GM19397 (cell line): Measurements from ENCODE around the gene SPATA12.

Source experiments
- ATAC-seq: cut with Tn5 transposase; IDR thresholded peaks from one replicate; pipeline ENCODE4 v1.9.1; 2021; ENCODE audit warnings: mild to moderate bottlenecking, moderate library complexity; ENCODE audit not compliant: unreplicated experiment

Gene SPATA12

DNA sequence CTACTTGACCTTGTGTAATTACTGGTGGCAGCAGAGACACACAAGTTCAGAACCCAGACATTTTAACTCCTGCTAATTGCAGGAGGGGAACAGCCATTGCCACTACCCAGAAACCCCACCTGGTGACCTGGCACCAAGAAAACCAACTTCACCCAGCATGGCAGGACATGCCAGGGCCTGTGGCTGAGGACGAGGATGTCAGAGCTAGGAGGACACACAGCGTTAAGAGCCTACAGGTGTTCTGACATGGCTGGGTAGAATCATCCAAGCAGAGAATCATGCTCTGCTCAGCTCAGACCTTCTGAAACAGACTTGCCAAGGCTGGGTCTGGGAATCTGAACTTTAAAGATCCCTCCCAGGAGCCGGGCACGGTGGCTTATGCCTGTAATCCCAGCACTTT is 11.7 kb upstream of the SPATA12 start:
- no peak for ATAC-seq

DNA sequence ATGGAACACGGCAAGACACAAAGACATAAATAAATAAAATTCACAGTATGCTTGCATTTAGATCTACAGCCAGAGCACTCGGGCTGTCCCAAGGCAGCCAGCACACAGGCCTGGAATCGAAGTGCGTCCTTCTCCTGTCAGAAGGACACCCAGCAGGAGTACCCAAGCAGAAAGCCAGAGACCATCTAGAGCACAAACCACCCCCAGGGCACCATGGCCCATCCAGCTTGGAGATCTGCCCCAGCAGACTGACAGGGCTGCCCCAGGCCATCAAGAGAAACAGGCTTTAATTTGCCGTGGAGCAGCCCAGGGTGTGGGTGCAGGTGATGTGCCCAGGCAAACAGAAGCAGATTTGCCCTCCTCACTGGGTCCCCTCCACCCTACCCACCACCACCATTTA is 7.8 kb upstream of the SPATA12 start:
- ATAC-seq = no peak

DNA sequence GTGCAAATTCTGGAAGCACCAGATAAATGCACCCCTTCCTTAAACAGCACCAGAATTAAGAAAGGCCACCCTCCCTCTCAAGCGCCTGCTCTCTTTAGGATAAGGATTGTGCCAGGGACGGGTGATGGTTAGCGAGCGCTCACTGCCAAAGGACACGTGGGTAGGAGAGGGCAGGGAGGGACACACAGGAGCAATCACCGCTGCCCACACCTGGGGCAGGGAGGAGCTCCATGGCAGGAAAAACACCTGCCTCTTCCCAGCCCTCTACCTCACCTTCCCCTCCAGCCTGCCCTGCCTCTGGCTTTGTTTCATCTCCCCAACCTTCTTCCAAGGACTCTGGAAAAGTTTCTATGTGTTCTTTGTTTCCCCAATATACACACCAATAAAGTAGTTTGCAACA is 7.3 kb upstream of the SPATA12 start:
- no peak for ATAC-seq

DNA sequence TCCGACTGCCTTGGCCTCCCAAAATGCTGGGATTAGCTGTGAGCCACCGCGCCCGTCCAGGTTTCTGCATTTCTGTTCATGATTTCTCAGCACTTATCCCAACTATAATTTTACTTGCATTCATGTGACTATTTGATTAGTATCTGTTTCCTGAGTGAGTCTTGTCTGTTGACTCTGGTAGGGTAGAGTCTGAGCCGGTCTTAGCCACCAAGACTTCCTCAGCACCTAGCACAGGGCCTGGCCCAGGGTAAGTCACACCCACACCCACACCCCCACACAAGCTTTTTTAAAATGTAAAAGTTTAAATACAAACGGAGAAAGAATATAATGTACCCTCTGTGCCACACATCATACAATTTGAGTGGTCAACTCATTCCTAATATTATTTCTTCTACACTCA is 3.1 kb upstream of the SPATA12 start:
- ATAC-seq = no peak

GRCh38 chr3:57059411-57059810 is 1.1 kb upstream of the SPATA12 start:
- no peak for ATAC-seq

DNA sequence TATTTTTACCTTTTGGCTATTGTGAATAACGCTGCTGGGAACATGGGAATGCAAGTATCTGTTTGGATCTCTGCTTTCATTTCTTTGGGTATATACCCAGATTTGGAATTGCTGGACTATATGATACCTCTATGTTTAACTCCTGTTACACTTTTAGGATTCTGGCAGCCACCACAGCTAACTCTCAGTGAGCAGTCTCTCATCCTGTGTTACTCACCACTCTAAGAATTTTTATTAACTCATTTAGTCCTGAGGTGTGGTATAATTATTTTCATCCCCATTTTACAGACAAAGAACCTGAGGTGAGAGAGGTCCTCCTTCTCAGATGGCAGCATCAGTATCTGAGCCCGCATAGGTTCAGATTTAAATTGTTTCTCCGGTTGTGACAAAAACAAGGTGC is 1.1 kb downstream of the SPATA12 start:
- ATAC-seq = no peak

DNA sequence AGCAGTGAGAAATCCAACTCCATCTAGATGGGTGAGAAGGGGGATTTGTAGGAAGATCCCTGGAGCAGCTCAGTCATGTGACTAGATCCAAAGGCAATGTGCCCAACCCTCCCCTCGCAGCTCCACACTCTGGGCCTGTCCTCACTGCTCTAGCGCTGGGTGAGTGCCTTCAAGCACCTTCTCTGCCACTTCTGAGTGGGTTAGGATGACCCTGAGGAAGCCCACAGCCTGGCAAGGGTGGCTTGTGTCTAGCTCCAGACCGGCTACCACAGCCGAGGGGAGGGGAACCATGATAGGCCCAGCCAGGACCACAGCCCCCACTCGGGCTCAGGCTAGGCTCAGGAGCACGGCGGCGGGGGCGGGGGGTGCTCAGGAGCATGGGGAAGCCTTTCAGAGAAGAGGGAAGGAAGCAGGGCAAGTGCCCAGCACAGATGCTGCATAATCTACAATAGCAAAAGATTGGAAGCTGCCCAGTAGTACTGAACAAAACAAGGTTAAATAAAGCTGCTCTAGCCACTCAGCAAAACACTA is 1.7 kb downstream of the SPATA12 start:
- ATAC-seq = no peak

DNA sequence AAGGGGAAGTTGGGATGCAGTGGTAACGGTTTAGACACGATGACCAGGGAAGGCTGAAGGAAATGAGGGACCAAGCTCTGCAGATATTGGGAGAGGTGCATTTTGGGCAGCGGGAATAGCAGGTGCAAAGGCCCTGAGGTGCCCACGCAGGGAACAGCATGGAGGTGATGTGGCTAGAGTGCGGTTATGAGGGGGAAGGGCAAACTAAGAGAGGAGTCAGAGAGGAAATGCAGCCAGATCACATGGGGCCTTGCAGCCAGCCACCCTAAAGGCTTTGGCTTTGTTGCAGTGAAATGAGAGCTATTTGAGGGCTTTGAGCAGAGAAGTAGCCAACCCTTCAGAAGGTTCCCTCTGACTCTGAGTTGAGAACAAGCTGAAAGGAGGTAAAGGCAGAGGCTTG is 2.6 kb downstream of the SPATA12 start:
- ATAC-seq = no peak

DNA sequence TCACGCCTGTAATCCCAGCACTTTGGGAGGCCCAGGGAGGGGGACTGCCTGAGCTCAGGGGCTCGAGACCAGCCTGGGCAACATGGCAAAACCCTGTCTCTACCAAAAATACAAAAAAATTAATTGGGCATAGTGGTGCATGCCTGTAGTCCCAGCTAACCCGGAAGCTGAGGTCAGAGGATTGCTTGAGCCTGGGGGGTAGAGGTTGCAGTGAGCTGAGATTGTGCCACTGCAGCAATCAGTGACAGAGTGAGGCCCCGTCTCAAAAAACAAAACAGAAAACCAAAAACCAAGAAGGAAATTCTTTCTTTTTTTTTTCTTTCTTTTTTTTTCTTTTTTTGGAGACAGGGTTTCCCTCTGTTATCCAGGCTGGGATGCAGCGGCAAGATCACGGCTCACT is 3.5 kb downstream of the SPATA12 start:
- ATAC-seq = no peak

DNA sequence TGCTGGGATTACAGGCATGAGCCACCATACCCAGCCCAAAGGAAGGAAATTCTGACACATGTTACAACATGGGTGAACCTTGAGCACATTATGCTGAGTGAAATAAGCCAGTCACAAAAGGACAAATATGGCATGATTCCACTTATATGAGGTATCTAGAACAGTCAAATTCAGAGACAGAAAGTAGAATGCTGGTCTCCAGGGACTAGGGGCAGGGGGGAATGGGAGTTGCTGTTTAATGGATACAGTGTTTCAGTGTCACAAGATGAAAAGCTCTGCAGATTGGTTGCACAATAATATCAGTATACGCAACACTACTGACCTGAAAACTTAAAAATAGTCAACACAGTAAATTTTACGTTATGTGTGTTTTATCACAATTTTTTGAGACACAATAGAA is 4.1 kb downstream of the SPATA12 start:
- ATAC-seq = no peak

GRCh38 chr3:57065588-57065987 is 5.1 kb downstream of the SPATA12 start:
- no peak for ATAC-seq

DNA sequence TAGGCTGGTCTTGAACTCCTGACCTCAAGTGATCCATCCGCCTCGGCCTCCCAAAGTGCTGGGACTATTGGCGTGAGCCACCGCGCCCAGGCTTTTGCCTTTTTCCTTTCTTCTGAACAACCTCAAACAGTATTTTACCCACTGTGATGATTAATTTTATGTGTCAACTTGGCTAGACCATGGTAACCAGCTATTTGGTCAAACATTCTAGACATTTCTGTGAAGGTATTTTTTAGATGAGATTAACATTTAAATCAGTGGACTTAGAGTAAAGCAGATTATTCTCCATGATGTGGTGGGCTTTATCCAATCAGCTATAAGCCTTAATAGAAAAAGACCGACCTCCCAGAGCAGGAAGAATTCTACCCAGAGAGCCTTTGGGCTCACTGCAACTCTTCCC is 6.0 kb downstream of the SPATA12 start:
- ATAC-seq = no peak

GRCh38 chr3:57068437-57069089 is 8.1 kb downstream of the SPATA12 start:
- ATAC-seq = peak; percentile 98

DNA sequence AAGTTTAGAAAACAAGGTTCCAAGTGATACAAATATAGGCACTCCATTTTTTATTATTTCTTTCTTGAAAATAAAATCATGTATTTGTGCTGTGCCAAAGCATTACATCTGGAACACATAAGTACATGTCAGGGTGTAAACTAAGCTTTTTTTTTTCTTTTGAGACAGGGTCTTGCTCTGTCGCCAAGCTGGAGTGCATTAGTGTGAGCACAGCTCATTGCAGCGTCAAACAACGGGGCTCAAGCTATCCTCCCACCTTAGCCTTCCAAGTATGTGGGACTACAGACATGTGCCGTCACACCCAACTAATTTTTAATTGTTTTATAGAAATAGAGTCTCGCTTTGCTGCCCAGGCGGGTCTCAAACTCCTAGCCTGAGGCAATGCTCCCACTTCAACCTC is 9.0 kb downstream of the SPATA12 start:
- ATAC-seq = no peak

DNA sequence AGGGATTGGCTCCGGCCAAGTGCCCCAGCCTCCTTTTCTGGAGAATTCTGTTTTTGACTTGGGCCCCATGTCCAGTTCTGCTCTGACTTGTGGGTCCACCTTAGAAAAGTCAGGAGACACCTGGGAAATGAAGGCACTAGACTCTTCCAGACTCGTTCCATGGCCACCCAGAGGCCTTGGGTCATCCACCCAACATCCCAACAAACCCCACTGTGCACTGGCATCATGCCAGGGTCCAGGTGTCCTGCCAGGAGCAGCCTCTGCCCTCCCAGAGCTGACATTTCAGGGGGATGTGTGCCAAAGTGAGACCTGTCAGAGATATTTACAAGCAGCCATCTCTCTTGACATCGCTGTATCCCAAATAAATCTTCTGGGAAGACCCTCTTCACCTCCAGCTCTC is 13.2 kb downstream of the SPATA12 start:
- no peak for ATAC-seq

DNA sequence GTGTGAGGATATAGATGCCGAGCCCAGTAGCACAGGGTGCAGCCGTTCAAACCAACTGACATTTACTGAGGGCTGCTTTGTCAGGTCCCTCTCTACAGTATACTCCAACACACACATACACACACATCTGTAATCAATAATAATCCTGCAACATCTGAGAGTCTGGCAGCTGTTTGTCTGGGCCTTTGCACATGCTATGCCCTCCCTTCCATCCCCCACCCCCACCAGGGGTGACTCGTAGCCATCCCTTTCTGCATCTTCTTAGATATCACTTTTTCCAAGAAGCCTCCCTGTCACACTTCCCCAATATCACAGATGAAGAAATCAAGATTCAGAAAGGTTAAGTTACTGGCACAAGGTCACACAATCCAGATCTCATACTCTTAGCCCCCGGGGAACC is 13.7 kb downstream of the SPATA12 start:
- no peak for ATAC-seq

DNA sequence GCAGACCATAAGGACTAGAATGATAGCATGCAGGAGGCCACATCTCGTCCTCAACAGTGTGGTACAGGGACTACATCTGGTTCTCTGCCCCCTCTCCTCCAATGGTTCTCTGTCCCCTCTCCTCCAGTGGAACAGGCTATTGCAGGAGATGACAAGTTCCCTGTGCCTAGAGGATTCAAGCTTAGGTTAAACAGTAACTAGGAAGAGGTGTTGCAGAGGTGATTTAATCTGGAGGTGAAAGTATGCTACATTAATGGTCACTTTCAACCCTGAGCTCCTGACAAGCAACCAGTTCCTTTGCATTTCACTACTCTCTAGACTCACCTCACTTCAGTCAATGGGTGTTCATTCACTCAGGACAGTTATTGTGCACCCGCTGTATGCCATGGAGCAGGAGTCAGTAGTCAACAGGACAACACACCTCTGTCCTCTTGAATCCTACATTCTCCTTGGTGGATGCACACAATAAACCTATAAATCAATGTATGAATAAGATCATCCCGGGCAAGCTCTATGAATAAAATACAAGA is 16.0 kb downstream of the SPATA12 start:
- ATAC-seq = no peak

DNA sequence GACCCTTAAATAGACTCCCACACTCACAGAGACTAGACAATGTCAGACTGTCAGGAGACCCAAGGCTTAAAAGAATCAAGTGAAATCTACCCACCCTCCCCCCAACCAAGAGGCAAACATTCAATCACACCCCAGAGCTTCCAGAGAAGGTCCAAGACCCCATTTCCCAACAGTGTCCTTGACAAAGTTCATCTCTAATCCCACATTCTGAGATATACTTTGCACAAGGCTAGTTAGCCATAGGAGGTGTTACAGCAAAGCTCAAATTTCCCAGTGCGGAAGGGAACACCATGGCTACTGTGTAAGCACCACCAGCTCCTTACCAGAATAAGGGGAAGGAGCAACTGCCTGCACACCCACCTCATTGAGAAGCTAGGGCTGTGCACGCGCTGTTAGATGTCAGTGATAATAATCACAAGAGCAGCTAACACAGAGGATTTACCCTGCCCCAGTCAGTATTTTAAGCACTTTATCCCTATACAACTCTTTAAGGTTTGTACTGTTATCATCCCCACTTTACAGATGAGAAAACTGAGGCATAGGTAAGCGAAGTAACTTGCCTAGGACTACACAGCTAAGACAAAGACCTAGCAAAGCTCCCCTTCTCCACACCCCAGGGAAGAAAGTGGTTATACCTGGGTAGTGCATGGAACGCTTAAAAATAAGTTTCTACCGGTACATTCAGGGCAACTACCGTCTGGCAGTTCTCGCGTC is 17.3 kb downstream of the SPATA12 start:
- ATAC-seq = no peak

GRCh38 chr3:57078344-57078634 is 17.8 kb downstream of the SPATA12 start:
- no peak for ATAC-seq

GRCh38 chr3:57078635-57079473 is 18.4 kb downstream of the SPATA12 start:
- no peak for ATAC-seq

GRCh38 chr3:57079474-57079831 is 19.0 kb downstream of the SPATA12 start:
- ATAC-seq = no peak

GRCh38 chr3:57080171-57080570 is 19.7 kb downstream of the SPATA12 start:
- ATAC-seq = no peak
